SU-DHL-6 (cell line): ENCODE data around the gene SAPCD2.

Experiments
- H2AFZ ChIP-seq: fragments of 200-600 bp; sonication (generic); 2 replicates; pipeline ENCODE4 v1.6.1; 2014; ENCODE audit warnings: low read depth, mild to moderate bottlenecking, moderate library complexity, mixed read lengths, antibody characterized with exemption, low read length; ENCODE audit not compliant: severe bottlenecking
- H3F3A ChIP-seq: fragments of 200-600 bp; shearing (Covaris generic); 2 replicates; pipeline ENCODE4 v1.6.0; 2016; ENCODE audit warnings: antibody characterized with exemption, mild to moderate bottlenecking; ENCODE audit not compliant: insufficient read depth
- H3K27ac ChIP-seq: fragments of 200-600 bp; sonication (generic); 2 replicates; pipeline ENCODE4 v1.5.1; 2016; ENCODE audit warnings: low read depth, mild to moderate bottlenecking, low read length, moderate library complexity, mixed read lengths
- H3K27me3 ChIP-seq: fragments of 200-600 bp; sonication (generic), shearing (Covaris generic); 2 replicates; pipeline ENCODE4 v1.6.0; 2014; ENCODE audit warnings: mild to moderate bottlenecking, low read length
- H3K36me3 ChIP-seq: fragments of 200-600 bp; sonication (generic); 2 replicates; pipeline ENCODE4 v1.6.1; 2014; ENCODE audit warnings: mild to moderate bottlenecking, low read length, mixed read lengths
- H3K4me2 ChIP-seq: fragments of 300-600, 200-600 bp; shearing (Covaris generic), sonication (generic); 2 replicates; pipeline ENCODE4 v1.6.0; 2014; ENCODE audit warnings: low read length, low read depth, mild to moderate bottlenecking; ENCODE audit not compliant: poor library complexity, severe bottlenecking
- H3K4me3 ChIP-seq: fragments of 200-600 bp; sonication (generic); 2 replicates; pipeline ENCODE4 v1.5.1; 2014; ENCODE audit warnings: antibody characterized with exemption, low read length, mild to moderate bottlenecking, mixed read lengths; ENCODE audit not compliant: insufficient read depth, poor library complexity, severe bottlenecking
- H3K79me2 ChIP-seq: fragments of 200-600 bp; sonication (generic); 2 replicates; pipeline ENCODE4 v1.6.1; 2014; ENCODE audit warnings: mild to moderate bottlenecking, low read length, moderate library complexity; ENCODE audit not compliant: insufficient read depth
- H3K9ac ChIP-seq: fragments of 200-600 bp; sonication (generic); 2 replicates; pipeline ENCODE4 v1.7.0; 2014; ENCODE audit warnings: mild to moderate bottlenecking, low read length
- H3K9me2 ChIP-seq: fragments of 200-600 bp; sonication (generic); replicated peaks from 2 replicates; pipeline ENCODE4 v1.6.1; 2014; ENCODE audit warnings: low read length; ENCODE audit not compliant: insufficient read depth
- H3K9me3 ChIP-seq: fragments of 200-600 bp; sonication (generic); 2 replicates; pipeline ENCODE4 v1.6.1; 2014; ENCODE audit warnings: low read length, mixed read lengths; ENCODE audit not compliant: insufficient read depth
- H4K20me1 ChIP-seq: fragments of 200-600 bp; sonication (generic); 2 replicates; pipeline ENCODE4 v1.6.1; 2014; ENCODE audit warnings: low read depth, mild to moderate bottlenecking, antibody characterized with exemption, low read length, moderate library complexity, mixed read lengths
- EZH2phosphoT487 ChIP-seq: fragments of 200-600 bp; sonication (generic), shearing (Covaris generic); conservative IDR thresholded peaks from 2 replicates; pipeline ENCODE4 v1.6.1; 2018; ENCODE audit warnings: mild to moderate bottlenecking, antibody characterized with exemption, low read length, moderate library complexity, mixed read lengths
- TF ChIP-seq, protein P1 (sequence below): fragments of 200-600 bp; sonication (generic); IDR thresholded peaks from one replicate; pipeline ENCODE4 v1.5.1; 2017; ENCODE audit warnings: antibody characterized with exemption, mild to moderate bottlenecking, low read length, moderate library complexity; ENCODE audit not compliant: insufficient read depth, poor library complexity, severe bottlenecking

Gene SAPCD2

DNA sequence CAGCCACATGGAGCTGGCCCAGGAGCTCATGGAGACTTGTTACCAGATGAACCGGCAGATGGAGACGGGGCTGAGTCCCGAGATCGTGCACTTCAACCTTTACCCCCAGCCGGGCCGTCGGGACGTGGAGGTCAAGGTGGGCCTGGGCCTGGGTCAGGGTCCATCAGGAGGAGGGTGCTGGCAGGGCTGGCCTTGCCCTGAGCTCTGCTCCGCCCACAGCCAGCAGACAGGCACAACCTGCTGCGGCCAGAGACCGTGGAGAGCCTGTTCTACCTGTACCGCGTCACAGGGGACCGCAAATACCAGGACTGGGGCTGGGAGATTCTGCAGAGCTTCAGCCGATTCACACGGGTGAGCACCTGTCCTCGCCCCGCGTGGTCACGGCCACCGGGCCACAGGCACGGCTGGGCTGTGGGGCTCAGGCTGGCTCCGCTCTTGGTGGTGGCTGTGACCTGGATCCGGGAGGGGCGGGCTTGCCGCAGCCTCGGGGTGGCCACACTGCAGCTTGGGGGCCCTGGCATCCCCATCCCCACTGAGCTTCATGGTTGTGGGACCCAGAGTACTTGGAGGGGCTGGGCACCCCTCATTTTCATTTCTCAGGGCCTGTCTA is 37.1 kb upstream of the SAPCD2 start:
- no peak overlapping the region for H3K9ac ChIP-seq
- no peak overlapping the region for H3K4me2 ChIP-seq

DNA sequence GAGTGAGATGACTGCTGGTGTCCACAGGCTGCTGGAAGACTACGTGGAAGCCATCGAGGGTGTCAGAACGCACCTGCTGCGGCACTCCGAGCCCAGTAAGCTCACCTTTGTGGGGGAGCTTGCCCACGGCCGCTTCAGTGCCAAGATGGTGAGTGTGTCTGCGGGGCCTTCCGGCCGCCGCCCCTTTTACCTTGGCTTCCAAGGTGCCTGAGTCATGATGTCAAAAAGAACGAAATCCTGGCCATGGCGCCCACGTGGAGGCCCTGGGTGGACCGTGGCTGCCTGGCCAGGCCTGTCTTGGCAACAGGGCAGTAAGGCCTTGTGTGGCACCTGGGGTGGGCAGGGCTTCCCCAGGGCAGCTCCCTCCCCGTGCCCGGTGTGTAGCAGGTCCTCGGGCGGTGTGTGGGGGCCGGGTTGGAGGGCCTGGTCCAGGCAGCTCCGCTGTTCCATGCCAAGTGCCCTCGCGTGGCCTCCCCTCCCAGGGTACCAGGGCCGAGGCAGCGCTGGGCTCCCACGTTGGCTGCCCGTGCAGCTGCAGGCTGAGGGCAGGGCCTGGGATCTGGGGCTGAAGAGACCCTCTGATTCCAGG is 36.4 kb upstream of the SAPCD2 start:
- no peak for TF ChIP-seq EZH2phosphoT487
- TF ChIP-seq, protein P1, sequence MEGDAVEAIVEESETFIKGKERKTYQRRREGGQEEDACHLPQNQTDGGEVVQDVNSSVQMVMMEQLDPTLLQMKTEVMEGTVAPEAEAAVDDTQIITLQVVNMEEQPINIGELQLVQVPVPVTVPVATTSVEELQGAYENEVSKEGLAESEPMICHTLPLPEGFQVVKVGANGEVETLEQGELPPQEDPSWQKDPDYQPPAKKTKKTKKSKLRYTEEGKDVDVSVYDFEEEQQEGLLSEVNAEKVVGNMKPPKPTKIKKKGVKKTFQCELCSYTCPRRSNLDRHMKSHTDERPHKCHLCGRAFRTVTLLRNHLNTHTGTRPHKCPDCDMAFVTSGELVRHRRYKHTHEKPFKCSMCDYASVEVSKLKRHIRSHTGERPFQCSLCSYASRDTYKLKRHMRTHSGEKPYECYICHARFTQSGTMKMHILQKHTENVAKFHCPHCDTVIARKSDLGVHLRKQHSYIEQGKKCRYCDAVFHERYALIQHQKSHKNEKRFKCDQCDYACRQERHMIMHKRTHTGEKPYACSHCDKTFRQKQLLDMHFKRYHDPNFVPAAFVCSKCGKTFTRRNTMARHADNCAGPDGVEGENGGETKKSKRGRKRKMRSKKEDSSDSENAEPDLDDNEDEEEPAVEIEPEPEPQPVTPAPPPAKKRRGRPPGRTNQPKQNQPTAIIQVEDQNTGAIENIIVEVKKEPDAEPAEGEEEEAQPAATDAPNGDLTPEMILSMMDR = no peak
- Histone ChIP-seq H3F3A (no peaks in the 10 kb centered on the region), H4K20me1 (no peaks in the 10 kb centered on the region)

More for the DNA sequence above, 37.1 kb upstream of the SAPCD2 start:
- Histone ChIP-seq H4K20me1 (no peaks in the 10 kb centered on the region), H3K27ac (no peak overlapping the region), H3K9me2 (no peaks in the 10 kb centered on the region), H3K27me3 (no peaks in the 10 kb centered on the region), H3K9me3 (peaks cover 11% of the 10 kb centered on the region; the same call in 1 of the 2 replicates), H3K36me3 (peaks cover 14% of the 10 kb centered on the region), H3K79me2 (no peaks in the 10 kb centered on the region), H3K4me3 (no peak overlapping the region), H2AFZ (no peak overlapping the region), H3F3A (no peaks in the 10 kb centered on the region)
- TF ChIP-seq, protein P1 = no peak
- no peak for TF ChIP-seq EZH2phosphoT487

DNA sequence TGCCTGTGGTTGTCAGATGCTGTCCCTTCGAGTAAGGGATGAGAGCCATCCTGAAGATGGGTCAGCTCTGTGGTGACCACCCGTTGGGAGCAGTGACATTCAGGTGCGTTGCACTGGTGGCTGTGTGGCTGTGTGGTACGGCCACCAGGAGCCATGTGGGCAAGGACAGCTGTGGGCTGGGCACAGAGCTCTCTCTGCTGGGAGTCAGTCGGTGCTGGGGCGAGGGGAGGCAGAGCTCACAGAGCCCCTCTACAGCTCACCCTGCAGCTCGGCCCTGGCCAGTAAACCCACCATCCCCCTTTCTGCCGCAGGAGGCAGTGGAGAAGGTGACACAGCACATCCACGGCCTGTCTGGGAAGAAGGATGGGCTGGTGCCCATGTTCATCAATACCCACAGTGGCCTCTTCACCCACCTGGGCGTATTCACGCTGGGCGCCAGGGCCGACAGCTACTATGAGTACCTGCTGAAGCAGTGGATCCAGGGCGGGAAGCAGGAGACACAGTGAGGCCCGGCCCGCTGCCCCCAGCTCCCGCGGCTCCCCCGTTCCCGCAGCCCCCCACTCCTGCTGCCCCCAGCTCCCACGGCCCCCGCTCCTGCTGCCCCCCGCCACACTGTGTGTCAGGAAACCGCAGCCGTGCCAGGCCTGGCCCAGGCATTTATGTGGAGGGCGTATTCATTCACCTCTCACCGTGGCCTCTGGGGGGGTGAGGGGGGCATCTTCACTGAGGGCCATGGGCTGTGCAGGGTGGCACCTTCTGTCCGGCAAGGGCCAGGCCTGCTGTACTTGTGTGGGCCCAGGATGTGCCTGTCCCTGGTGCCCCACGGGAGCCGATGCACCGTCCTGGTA is 35.7 kb upstream of the SAPCD2 start:
- Histone ChIP-seq H3K9me2 (no peaks in the 10 kb centered on the region), H3K4me3 (no peak overlapping the region), H3F3A (no peaks in the 10 kb centered on the region), H3K36me3 (peaks cover 28% of the 10 kb centered on the region), H3K4me2 (no peak overlapping the region), H3K27ac (no peak overlapping the region), H3K27me3 (no peaks in the 10 kb centered on the region), H3K79me2 (no peaks in the 10 kb centered on the region), H3K9ac (no peak overlapping the region), H3K9me3 (peaks cover 23% of the 10 kb centered on the region; the same call in 1 of the 2 replicates), H2AFZ (no peak overlapping the region), H4K20me1 (no peaks in the 10 kb centered on the region)
- TF ChIP-seq EZH2phosphoT487 = no peak
- TF ChIP-seq, protein P1 = no peak

More for the DNA sequence above, 36.4 kb upstream of the SAPCD2 start:
- H3K27ac ChIP-seq = no peak overlapping the region
- H3K9ac ChIP-seq = no peak overlapping the region
- H2AFZ ChIP-seq = no peak overlapping the region
- H3K9me2 ChIP-seq = no peaks in the 10 kb centered on the region
- H3K36me3 ChIP-seq = peaks cover 21% of the 10 kb centered on the region
- peaks cover 17% of the 10 kb centered on the region; the same call in 1 of the 2 replicates for H3K9me3 ChIP-seq
- no peaks in the 10 kb centered on the region for H3K27me3 ChIP-seq
- H3K4me3 ChIP-seq = no peak overlapping the region
- H3K4me2 ChIP-seq = no peak overlapping the region
- no peaks in the 10 kb centered on the region for H3K79me2 ChIP-seq
